ENCODE data around the gene BRD4.
A peak's percentile ranks its signal among the peaks of the same experiment; 100 is the strongest.

BRD4 gene

DNA sequence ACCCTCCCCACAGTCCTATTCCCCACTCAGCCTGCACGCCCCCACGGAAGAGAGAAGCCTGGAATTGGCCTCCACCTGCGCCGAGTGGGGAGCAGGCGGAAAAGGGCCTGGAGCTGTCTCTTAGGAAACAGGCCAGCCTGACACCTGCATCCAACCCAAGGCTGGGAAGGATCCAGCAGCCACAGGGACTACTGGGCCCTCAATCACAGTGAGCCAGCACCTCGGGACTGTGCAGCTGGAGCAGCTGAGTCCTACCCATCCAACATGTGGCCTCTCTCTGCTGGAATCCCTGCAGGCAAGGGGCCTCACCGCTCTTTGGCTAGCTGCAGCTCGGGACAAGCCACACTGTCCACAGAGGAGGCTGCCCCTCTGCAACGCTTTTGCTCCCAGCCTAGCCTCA lies 91.8 kb downstream of the BRD4 start:
- FAIRE-seq = no peak

DNA sequence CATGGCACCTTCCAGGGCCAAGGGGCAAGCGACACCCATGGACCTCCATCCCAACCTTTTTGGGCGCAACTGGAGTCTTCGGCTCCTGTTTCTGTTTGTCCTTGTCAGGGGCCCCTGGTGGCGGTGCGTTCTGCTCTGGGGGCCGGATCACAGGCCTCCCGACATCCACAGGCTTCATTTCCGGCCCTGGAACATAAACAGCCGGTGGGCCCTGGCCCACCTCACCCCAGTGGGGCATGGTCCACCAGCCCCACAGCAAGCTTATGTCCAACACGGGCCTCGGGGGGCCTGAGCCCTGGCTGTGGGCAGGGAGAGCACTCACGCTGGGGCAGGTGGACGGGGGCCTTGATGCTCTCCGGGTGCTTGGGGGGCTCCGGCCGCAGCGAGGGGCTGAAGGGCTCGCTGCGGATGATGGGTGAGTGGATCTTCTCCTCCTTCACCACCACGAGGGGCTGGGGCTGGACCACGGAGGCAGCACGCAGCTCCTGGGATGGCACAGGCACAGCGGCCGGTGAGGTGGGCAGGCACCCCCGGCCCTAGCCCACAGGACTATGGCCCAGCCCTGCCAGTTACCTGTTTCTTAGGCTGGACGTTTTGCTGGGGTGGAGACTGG lies 92.9 kb downstream of the BRD4 start:
- FAIRE-seq (no peak), DNase-seq (ENCODE audit: extremely low spot score, insufficient read length, low read depth) (no peak)

More for the DNA sequence above, 91.8 kb downstream of the BRD4 start:
- no peak for DNase-seq (ENCODE audit: extremely low spot score, insufficient read length, low read depth)

DNA sequence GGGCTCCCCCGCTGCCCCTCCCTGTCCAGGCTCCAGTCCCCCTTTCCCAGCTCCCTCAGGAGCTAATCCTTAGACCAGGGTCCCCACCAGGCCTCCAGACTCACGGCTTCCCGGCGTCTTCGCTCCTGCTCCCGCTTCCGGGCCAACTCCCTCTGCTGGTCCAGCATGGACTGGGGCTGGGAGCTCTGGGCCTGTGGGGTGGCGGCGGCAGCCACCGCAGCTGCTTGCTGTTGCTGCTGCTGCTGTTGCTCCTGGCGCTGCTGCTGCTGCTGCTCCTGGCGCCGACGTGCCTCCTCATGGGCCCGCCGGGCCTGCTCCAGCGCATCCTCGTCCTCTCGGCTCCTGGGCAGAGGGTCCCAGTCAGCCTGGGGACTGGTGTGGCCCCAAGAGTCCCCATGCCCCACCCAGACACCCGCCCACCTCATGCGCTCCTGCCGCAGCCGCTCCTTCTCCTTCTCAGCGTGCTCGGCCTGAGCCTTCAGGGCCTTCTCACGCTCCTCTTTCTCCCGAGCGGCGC lies 93.6 kb downstream of the BRD4 start:
- no peak for FAIRE-seq

DNA sequence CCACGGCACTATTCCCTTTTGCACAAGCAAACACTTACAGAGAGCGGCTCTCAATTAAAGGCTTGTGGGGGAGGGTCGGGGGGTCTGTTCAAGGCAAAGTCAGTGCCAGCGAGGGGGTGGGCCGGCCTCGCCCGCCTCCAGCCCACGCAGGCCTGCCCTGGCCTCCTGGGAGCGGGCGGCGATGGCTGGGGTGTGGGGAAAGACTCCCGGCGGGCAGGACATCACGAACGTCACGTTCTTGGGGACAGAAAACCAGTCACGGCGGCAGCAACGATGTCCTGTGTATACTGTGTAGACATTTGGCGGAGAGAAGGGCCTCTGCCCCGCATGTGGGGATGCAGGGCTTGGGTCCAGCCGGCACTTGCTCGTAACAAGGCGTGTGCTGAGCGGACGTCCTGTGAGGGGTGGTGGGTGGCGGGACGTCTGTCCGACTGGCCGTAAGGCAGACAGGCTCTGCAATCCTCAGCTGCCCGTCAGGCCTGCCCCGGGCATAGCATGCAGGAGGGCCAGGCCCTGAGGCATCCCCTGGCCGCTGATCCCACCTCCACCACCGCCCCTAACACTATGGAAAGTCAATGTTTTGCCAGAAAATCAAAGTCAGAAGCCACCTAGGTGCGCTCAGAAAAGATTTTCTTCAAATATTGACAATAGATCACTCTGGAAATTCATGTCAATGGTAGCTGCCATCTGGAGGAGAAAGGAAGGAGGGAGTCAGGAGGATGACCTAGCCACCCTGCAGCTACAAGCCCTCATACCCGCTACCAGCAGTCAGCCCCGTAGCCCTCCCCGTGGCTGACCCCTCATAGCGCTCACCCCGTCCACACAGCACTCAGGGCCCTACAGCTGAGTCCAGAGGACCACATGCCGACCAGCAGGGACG lies 94.3 kb downstream of the BRD4 start:
- DNase-seq (ENCODE audit: extremely low spot score, insufficient read length, low read depth) = no peak
- no peak for FAIRE-seq

More for the DNA sequence above, 93.6 kb downstream of the BRD4 start:
- DNase-seq (ENCODE audit: extremely low spot score, insufficient read length, low read depth) = no peak

DNA sequence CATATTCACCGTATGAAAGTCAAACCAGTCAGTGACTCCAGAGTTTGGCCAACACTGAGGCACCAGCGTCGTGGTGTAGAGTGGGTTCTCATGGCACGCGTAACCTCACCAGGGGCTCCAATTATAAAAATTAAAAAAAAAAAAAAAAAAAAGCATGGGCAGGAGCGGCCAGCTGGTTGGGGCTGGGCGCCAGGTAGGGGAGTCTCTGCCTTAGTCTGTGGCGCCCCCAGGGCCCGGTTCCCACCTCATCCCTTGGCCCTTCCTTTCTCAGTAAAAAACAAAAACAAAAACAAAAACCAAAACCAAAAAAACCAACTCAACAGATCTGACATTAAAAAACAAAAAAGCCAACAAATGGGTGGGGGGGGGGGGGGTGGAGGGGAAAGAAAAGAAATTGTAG lies 95.5 kb downstream of the BRD4 start:
- DNase-seq (ENCODE audit: extremely low spot score, insufficient read length, low read depth) = no peak
- no peak for FAIRE-seq

DNA sequence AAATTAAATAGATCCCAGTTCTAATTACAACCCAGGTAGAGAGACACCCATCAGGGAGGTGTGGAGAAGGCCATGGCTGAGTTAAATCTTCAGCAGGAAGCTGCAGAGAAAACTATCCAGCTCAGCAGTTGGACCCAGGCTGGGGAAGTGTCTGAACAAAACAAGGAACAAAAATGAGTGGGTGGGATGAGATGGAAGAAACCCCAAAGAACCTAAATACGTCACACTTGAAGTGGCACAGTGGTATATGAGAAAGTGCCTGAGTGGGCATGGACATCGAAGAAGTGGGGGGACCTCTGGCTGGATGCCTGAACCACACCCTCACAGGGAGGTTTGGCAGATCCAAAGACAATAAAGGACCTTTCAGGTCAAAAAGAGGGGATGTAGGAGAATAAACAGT lies 96.6 kb downstream of the BRD4 start:
- DNase-seq (ENCODE audit: extremely low spot score, insufficient read length, low read depth) (no peak), FAIRE-seq (no peak)

DNA sequence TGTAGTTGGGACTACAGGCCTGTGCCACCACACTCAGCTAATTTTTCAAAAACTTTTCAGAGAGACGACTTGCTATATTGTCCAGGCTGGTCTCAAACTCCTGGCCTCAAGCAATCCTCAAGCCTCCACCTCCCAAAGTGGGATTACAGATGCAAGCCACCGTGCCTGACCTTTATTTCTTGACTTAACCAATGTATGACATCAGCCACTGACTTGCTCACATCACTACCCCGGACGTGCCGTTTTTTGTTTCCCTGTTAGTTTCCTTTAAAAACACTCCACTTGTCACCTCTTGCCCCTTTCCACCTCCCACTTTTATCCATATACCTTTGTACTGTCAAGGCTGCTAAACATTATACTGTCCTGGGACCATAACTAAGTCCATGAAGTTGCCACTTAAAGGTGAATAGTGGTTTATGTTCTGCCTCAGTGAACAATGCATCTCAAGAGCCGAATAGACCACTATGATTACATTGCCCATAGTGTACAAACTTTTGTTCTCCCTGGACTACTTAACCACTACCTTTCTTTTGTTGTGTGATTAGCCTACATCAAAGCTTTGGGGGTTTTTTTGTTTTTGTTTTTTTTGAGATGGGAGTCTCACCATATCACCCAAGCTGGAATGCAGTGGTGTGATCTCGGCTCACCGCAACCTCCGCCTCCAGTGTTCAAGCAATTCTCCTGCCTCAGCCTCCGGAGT lies 97.8 kb downstream of the BRD4 start:
- FAIRE-seq (no peak), DNase-seq (ENCODE audit: extremely low spot score, insufficient read length, low read depth) (no peak)

DNA sequence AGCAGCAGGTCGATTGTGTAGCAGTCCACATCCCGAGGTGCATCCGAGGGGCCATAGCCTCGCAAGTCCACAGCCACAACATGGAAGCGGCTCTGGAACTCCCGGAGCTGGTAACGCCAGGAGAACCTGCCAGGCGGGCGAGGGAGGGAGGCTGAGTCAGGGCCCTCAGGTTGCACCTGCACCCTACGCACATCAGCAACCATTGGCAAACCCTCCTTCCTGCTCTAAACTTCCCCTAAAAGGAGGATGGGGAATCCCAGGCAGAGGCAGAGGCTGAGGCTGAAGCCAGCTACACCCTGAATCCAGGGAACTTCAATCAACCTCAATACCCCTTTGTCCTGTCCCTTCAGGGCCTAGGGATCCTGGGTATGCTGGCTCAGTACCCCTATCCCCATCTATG lies 101.1 kb downstream of the BRD4 start:
- no peak for DNase-seq (ENCODE audit: extremely low spot score, insufficient read length, low read depth)
- no peak for FAIRE-seq

DNA sequence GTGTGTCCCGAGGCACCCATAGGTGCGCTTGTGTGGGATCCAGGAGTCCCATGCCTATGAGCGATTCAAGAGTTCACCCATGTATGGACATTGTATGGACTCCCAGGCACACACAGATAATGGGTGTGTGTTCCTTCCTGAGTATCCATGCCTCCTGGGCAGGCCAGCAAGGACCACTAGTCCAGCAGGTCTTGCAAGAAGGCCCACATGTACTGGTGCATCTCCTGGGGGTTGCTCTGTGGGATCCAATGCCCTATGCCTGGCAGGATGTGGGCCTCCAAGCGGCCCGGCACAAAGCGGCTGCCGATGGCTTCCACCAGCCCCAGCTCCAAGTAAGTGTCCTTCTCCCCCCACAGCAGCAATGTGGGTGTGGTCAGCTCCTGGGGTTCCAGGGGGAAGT lies 105.1 kb downstream of the BRD4 start:
- DNase-seq (ENCODE audit: extremely low spot score, insufficient read length, low read depth) (no peak), FAIRE-seq (no peak)

DNA sequence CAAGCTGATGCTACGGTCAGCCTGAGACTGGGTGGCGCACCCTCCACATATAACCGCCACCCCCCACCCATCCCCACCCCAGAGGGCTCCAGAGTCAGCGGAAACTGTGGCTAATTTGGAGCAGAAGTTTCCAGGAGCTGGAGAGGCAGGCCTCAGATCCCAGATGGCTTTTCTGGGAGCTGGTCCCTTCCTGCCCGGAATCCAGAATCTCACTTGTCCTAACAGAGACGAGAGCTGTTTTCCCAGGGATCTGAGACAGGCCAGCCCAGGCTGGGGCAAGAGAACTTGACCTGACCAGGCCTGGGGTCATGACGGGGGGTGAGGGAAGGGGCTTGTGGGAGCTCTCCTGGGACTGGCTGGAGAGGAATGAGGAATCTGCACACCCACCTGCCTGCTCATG lies 106.6 kb downstream of the BRD4 start:
- FAIRE-seq = no peak
- no peak for DNase-seq (ENCODE audit: extremely low spot score, insufficient read length, low read depth)

DNA sequence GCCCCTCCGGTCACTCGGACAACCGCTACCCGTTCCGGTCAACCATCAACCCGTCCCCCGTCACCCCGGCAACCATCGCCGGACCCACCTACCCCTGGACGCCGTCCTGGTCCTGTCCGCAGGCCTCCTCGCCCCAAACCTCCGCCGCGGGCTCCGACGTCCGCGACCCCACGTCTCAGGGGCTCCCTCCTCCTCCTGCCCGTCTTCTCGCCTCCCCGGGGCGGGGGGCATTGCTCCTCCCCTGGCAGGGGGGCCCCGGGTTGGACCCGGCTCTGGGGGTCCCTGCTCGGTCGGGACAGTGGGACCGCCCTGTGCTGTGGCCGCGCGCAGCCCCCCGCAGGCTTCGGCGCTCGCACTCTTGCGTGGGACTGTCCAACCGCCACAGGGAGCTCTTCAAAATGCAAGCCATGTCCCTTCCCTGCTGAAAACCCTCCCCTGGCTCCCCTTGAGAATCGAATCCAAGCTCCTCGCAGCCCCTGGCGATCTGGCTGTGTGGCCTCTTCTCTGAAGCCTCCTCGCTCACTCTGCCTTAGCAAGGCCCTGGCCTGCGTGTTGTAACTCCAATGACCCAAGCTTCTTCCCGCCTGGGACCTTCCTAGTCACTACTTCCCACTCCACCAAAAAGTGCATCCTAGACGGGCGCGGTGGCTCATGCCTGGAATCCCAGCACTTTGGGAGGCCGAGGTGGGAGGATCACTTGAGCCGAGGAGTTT lies 108.5 kb downstream of the BRD4 start:
- no peak for DNase-seq (ENCODE audit: extremely low spot score, insufficient read length, low read depth)

DNA sequence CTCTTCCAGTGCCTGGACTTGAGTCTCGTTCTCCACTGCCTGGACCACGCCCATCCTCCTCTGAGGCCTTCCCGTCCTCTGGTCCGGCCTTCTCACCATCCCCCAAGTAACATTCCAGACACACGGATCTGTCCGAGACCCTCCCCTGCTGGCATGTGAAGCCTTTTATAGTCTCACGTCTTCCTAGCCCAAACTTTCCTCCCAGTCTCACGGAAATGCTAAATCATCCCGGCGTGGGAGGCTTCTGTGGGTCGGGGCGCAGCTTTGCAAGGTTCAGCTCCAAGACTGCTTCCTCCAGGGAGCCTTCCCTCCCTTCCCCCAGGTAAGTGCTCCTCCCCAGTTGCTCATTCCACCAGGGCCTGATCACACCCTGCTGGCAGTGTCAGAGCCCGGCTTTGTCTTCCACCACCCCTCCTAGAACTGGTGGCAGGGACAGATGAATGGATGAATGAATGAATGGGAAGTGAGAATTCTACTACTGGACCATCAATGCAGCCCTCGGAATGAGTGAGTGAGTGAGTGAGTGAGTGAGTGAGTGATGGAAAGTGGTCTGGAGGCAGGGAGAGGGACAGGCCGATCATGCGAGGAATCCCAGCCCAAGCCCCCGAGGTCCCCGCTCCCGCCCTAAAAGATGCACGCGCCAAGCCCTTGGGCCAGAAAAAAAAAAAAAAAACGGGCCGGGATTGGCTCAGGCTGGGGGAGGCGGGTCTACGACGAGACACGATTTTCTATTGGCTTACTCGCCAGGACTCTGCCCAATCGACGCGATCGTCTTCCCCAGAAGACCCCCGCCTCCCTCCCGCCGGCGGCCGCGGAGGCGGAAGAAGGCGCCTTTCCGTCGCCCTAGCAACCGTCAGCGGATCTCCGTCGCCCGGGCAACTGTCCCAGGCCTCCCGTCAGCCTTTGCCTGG lies 109.3 kb downstream of the BRD4 start:
- peak; percentile 98 for DNase-seq (ENCODE audit: extremely low spot score, insufficient read length, low read depth)
- peak; percentile 96 for FAIRE-seq

More for the DNA sequence above, 108.5 kb downstream of the BRD4 start:
- FAIRE-seq = no peak

DNA sequence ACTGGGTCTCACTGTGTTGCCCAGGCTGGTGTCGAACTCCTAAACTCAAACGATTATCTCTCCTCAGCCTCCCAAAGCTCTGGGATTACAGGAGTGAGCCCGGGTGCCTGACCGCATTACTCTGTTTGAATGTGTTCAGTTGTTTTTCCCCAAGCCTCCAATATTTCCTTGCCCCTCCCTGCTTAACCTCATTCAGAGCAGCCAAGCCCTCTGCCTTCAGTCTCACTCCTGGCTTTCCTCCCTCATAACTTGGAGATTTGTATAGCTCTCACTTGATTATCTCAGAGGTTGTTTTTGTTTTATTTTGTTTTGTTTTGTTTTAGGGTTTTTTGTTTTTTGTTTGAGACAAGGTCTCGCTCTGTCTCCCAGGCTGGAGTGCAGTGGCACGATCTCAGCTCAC lies 111.5 kb downstream of the BRD4 start:
- FAIRE-seq (no peak), DNase-seq (ENCODE audit: extremely low spot score, insufficient read length, low read depth) (no peak)

DNA sequence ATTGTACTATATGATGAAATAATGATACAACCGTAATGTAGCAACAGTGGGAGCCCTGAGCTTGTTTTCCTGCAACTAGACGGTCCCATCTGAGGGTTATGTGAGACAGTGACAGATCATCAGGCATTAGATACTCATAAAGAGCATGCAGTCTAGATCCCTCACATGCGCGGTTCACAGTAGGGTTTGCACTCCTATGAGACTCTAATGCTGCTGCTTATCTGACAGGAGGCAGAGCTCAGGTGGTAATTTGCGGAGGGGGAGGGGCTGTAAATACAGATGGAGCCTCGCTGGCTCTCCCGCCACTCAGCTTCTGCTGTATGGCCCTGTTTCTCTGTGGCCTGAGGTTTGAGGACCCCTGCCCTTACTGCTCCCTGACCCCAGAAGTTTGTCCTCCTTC lies 113.8 kb downstream of the BRD4 start:
- no peak for FAIRE-seq

DNA sequence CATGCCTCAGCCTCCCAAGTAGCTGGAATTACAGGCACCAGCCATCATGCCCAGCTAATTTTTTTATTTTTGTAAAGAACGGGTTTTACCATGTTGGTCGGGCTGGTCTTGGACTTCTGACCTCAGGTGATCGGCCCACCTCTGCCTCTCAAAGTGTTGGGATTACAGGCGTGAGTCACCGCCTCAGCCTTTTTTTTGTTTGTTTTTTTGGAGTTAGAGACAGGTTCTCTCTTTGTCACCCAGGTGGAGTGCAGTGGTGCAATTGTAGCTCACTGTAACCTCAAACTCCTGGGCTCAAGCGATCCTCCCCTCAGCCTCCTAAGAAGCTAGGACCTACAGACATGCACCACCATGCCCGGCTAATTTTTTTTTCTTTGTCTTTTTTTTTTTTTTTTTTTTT lies 116.0 kb downstream of the BRD4 start:
- DNase-seq (ENCODE audit: extremely low spot score, insufficient read length, low read depth) = no peak

More for the DNA sequence above, 113.8 kb downstream of the BRD4 start:
- DNase-seq (ENCODE audit: extremely low spot score, insufficient read length, low read depth) = no peak

DNA sequence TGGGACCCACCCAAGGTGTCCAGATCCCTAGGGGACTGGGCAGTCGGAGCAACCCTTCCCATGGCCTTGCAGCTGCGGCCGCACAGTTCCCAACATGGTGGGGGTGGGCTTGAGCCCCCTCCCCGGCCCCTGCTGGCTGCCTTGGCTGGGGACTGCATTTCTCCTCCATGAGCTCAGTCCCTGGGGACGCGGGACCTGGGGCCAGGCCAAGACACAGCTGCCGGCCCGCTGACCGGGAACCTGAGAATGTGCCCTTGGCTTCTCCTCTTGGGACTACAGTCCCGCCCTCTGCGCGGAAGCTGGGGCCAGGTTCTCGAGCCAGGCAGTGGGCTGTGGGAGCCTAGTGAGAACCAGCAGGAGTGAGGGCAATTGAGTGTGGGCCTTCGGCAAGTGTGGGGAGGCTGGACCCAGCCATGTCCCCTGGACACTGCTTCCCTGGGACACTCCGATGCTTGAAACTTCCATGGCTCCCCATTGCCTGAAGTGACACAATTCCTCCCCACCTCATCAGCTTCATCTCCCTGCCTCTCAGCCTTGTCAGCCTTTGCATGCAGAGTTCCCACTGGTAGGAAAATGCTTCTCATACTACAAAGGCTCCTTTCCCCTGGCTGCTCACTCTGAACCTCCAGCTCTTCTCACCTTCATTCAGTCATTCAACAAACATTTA lies 118.5 kb downstream of the BRD4 start:
- DNase-seq (ENCODE audit: extremely low spot score, insufficient read length, low read depth) (no peak), FAIRE-seq (no peak)

More for the DNA sequence above, 116.0 kb downstream of the BRD4 start:
- no peak for FAIRE-seq

DNA sequence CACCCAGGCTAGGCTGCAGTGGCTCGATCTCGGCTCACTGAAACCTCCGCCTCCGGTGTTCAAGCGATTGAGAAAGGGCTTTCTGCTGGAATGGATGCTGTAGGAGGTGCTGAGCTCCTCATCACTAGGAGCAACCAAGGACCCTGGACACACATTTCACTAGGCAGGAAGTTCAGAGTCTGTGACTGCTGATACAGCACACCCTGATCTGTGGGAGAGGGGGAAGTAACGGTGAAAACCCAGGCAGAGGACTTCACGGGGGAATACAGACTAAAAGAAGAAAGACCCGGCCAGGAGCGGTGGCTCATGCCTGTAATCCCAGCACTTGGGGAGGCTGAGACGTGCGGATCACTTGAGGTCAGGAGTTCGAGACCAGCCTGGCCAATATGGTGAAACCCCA lies 119.6 kb downstream of the BRD4 start:
- no peak for DNase-seq (ENCODE audit: extremely low spot score, insufficient read length, low read depth)
- no peak for FAIRE-seq

DNA sequence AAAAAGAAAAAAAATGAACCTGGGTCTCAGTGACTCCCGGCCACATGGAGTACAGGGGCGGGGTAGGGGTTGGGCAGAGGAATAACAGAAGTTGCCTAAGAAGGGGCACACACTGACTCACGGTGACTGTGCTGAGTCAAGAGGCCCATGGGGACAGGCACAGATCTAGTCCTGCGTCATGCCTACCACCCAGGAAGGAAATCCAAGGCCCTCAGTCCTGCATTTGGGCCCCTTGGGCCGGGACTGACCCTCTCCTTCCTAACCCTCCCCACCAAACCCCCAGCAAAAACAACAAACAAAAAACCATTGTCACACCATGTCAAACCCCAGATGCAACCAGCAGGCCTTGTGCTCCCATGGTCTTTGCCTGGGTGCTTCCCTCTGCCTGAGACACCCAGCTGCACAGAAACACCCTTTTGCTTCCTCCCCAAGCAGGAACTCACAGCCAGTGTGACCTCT lies 122.0 kb downstream of the BRD4 start:
- no peak for FAIRE-seq
- DNase-seq (ENCODE audit: extremely low spot score, insufficient read length, low read depth) = no peak

Measured in GM18507 (cell line).